Measurements from ENCODE around the gene RAET1G. TPM values are rescaled to one million over a fixed set of nuclear protein-coding genes. Genes with fewer than 3 reads are reported as not detected.

The RAET1G gene
- total and polyA plus RNA-seq, 9 of the 15 experiments (the other 6 are each of a cell fraction or from before 2014, with no cell fraction given) = 0.11 TPM; not detected in 8

GRCh38 chr6:149951626-149952025 lies 28.7 kb upstream of the RAET1G start:
- ATAC-seq (no peak), FAIRE-seq (no peak), DNase-seq (ENCODE audit: extremely low read depth in 1 of 4, low spot score in 3 of 4) (no peak)
- peaks cover 5% of the 10 kb centered on the region; the same call in 1 of the 2 replicates for H4K20me1 ChIP-seq (replicated peaks; ENCODE audit: control insufficient read depth, insufficient read depth, low read length)
- no peaks in the 10 kb centered on the region for H3K36me3 ChIP-seq (ENCODE audit: control insufficient read depth, insufficient read depth, low read length)
- 23% methylated on average over 3 of the region's 3 CpGs for WGBS (ENCODE audit: insufficient coverage, low coverage, missing lambda C conversion rate)
- no TSS peak for BruUV-seq (replicated peaks)
- H2AFZ ChIP-seq (ENCODE audit: low read depth, low read length) = no peak overlapping the region
- no peak for TF ChIP-seq MCM5 (IDR thresholded peaks at IDR 0.05; ENCODE audit: low read depth)
- TF ChIP-seq ZNF253 (CRISPR knock-in tag; conservative IDR thresholded peaks at IDR 0.05) = no peak
- TF ChIP-seq ZNF785 (CRISPR knock-in tag; IDR thresholded peaks at IDR 0.05) = no peak
- TF ChIP-seq NR3C1 (CRISPR knock-in tag; IDR thresholded peaks at IDR 0.05) = no peak
- TF ChIP-seq FOXJ3 (CRISPR knock-in tag; IDR thresholded peaks at IDR 0.05) = no peak
- TF ChIP-seq RBM34 (IDR thresholded peaks at IDR 0.05; ENCODE audit: borderline replicate concordance, insufficient read depth, low read length) = no peak
- no peak for TF ChIP-seq BDP1 (IDR thresholded peaks at IDR 0.05; ENCODE audit: insufficient read depth, insufficient read length)
- no peak for TF ChIP-seq PRPF4 (IDR thresholded peaks at IDR 0.05; ENCODE audit: insufficient read depth, low read depth, low read length, poor library complexity, severe bottlenecking)
- no peak for TF ChIP-seq MIER1 (IDR thresholded peaks at IDR 0.05; ENCODE audit: low read depth)
- no peak for TF ChIP-seq ZKSCAN8 (CRISPR knock-in tag; IDR thresholded peaks at IDR 0.05)
- no peak for TF ChIP-seq RAD51 (IDR thresholded peaks at IDR 0.05; ENCODE audit: borderline replicate concordance, low read depth)
- H3K9me1 ChIP-seq (ENCODE audit: control insufficient read depth, insufficient read depth, low read length) = no peaks in the 10 kb centered on the region
- H3K27me3 ChIP-seq (ENCODE audit: control insufficient read depth in 2 of 2, insufficient read depth in 2 of 2, low read length in 2 of 2) = peaks cover 15 to 42% of the 10 kb centered on the region in 2 experiments
- intact Hi-C loops (cut with micrococcal nuclease) = no loop called here
- H3K79me2 ChIP-seq (ENCODE audit: control insufficient read depth, insufficient read depth, low read length) = no peaks in the 10 kb centered on the region
- H3K9me3 ChIP-seq (replicated peaks; ENCODE audit: control insufficient read depth, insufficient read depth, low read depth, low read length) = no peaks in the 10 kb centered on the region
- ChIA-PET CTCF (ENCODE audit: low intra/inter-chr PET ratio) (no interaction called here), POLR2A (no interaction called here)
- in situ Hi-C loops (cut with MboI) = no loop called here
- H3K4me1 ChIP-seq (replicated peaks in 1 of 2; ENCODE audit: control insufficient read depth in 2 of 2, insufficient read depth in 2 of 2, low read length in 2 of 2) = peaks cover 0 to 7% of the 10 kb centered on the region in 2 experiments; a peak in 3 of 5 replicates
- H3K4me2 ChIP-seq (ENCODE audit: insufficient read depth, low read length) = no peak overlapping the region
- H3K4me3 ChIP-seq = no peak overlapping the region
- H3K27ac ChIP-seq (ENCODE audit: extremely low read depth, low read depth, low read length) = no peak overlapping the region
- H3K9ac ChIP-seq (ENCODE audit: insufficient read depth in 1 of 2, low read depth in 2 of 2, low read length in 2 of 2) = no peak overlapping the region
